ENCODE results near the gene OTOG.

Gene OTOG

GRCh38 chr11:17531636-17532113 lies 15.4 kb upstream of the OTOG start:
- no peak for DNase-seq (ENCODE audit: low read depth, low spot score)
- H3K36me3 ChIP-seq (ENCODE audit: insufficient read depth, low read length) = no peaks in the 10 kb centered on the region
- TF ChIP-seq EZH2 (IDR thresholded peaks at IDR 0.05) = no peak
- TF ChIP-seq POLR2AphosphoS5 (IDR thresholded peaks at IDR 0.05; ENCODE audit: borderline replicate concordance, low read depth, low read length) = no peak
- no peak for TF ChIP-seq FOXP2 (optimal IDR thresholded peaks at IDR 0.05; ENCODE audit: control extremely low read depth, extremely low read length, insufficient read depth)

GRCh38 chr11:17532784-17533183 lies 14.3 kb upstream of the OTOG start:
- Histone ChIP-seq H3K9me3 (ENCODE audit: low read depth, low read length) (no peaks in the 10 kb centered on the region), H3K36me3 (ENCODE audit: insufficient read depth, low read length) (no peaks in the 10 kb centered on the region), H3K4me3 (no peak overlapping the region), H3K9ac (ENCODE audit: insufficient read length) (no peak overlapping the region), H3K27ac (no peak overlapping the region)
- no peak for TF ChIP-seq FOXP2 (optimal IDR thresholded peaks at IDR 0.05; ENCODE audit: control extremely low read depth, extremely low read length, insufficient read depth)
- no peak for TF ChIP-seq POLR2AphosphoS5 (IDR thresholded peaks at IDR 0.05; ENCODE audit: borderline replicate concordance, low read depth, low read length)
- TF ChIP-seq EZH2 (IDR thresholded peaks at IDR 0.05) = no peak
- DNase-seq (ENCODE audit: low read depth, low spot score) = no peak

More at GRCh38 chr11:17531636-17532113, 15.4 kb upstream of the OTOG start:
- no peaks in the 10 kb centered on the region for H3K9me3 ChIP-seq (ENCODE audit: low read depth, low read length)
- no peak overlapping the region for H3K27ac ChIP-seq
- no peak overlapping the region for H3K4me3 ChIP-seq
- H3K9ac ChIP-seq (ENCODE audit: insufficient read length) = no peak overlapping the region

DNA sequence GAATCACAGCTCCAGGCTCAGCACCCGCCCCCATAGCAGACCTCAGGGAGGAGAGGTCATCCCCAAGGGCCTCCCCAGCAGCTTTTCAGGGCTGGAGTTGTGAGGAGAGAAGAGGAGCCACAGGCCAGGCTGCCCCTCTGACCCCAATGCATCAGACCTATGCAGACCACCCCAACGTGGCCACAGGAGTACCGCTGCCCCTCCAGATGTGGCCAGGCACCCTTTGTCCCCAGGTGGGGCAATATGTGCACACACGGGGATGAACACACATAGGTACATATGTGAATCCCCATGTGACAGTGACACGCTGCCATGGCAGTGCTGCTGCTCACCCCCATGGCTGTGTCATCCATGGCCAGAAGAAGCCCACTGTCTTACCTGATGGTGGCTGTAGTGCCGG lies 13.7 kb upstream of the OTOG start:
- Histone ChIP-seq H3K36me3 (ENCODE audit: insufficient read depth, low read length) (no peaks in the 10 kb centered on the region), H3K9ac (ENCODE audit: insufficient read length) (no peak overlapping the region), H3K27ac (no peak overlapping the region), H3K4me3 (no peak overlapping the region), H3K9me3 (ENCODE audit: low read depth, low read length) (no peaks in the 10 kb centered on the region)
- DNase-seq (ENCODE audit: low read depth, low spot score) = no peak
- TF ChIP-seq EZH2 (IDR thresholded peaks at IDR 0.05) (no peak), FOXP2 (optimal IDR thresholded peaks at IDR 0.05; ENCODE audit: control extremely low read depth, extremely low read length, insufficient read depth) (no peak), POLR2AphosphoS5 (IDR thresholded peaks at IDR 0.05; ENCODE audit: borderline replicate concordance, low read depth, low read length) (no peak)

- Histone ChIP-seq H3K9ac (ENCODE audit: insufficient read length) (no peak overlapping the region), H3K27ac (no peak overlapping the region), H3K36me3 (ENCODE audit: insufficient read depth, low read length) (no peaks in the 10 kb centered on the region), H3K4me3 (no peak overlapping the region), H3K9me3 (ENCODE audit: low read depth, low read length) (no peaks in the 10 kb centered on the region)
- DNase-seq (ENCODE audit: low read depth, low spot score) = no peak
- TF ChIP-seq POLR2AphosphoS5 (IDR thresholded peaks at IDR 0.05; ENCODE audit: borderline replicate concordance, low read depth, low read length) (no peak), FOXP2 (optimal IDR thresholded peaks at IDR 0.05; ENCODE audit: control extremely low read depth, extremely low read length, insufficient read depth) (no peak), EZH2 (IDR thresholded peaks at IDR 0.05) (no peak)
These were observed 13.2 kb upstream of the OTOG start for GRCh38 chr11:17533778-17534415.

- Histone ChIP-seq H3K27ac (no peak overlapping the region), H3K36me3 (ENCODE audit: insufficient read depth, low read length) (no peaks in the 10 kb centered on the region), H3K4me3 (no peak overlapping the region), H3K9ac (ENCODE audit: insufficient read length) (no peak overlapping the region), H3K9me3 (ENCODE audit: low read depth, low read length) (no peaks in the 10 kb centered on the region)
- no peak for TF ChIP-seq FOXP2 (optimal IDR thresholded peaks at IDR 0.05; ENCODE audit: control extremely low read depth, extremely low read length, insufficient read depth)
- DNase-seq (ENCODE audit: low read depth, low spot score) = no peak
These were observed 11.6 kb upstream of the OTOG start for GRCh38 chr11:17535488-17535887.

DNA sequence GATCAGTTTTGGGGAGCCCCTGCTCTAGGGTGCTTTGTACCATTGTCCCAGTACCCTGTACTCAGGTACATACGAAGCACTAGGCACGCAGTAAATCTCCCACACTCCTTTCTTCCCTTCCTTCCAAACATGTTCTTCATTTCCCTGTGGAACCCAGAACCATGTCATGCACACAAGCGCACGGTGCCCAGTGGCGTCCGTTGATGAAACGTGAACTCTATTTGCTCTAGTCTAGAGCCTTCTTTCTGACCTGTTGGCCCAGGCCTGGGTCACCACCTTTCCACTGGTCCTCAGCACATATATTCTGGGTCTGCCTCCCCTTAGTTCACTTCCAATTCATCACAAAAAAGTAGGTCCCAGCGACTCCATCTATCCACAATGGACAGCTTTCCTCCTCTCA lies 9.8 kb upstream of the OTOG start:
- no peak for DNase-seq (ENCODE audit: low read depth, low spot score)
- Histone ChIP-seq H3K27ac (no peak overlapping the region), H3K36me3 (ENCODE audit: insufficient read depth, low read length) (no peaks in the 10 kb centered on the region), H3K4me3 (no peak overlapping the region), H3K9ac (ENCODE audit: insufficient read length) (no peak overlapping the region), H3K9me3 (ENCODE audit: low read depth, low read length) (no peaks in the 10 kb centered on the region)
- no peak for TF ChIP-seq POLR2AphosphoS5 (IDR thresholded peaks at IDR 0.05; ENCODE audit: borderline replicate concordance, low read depth, low read length)
- no peak for TF ChIP-seq FOXP2 (optimal IDR thresholded peaks at IDR 0.05; ENCODE audit: control extremely low read depth, extremely low read length, insufficient read depth)
- no peak for TF ChIP-seq EZH2 (IDR thresholded peaks at IDR 0.05)

- no peak overlapping the region for H3K9ac ChIP-seq (ENCODE audit: insufficient read length)
- DNase-seq (ENCODE audit: low read depth, low spot score) = no peak
- H3K27ac ChIP-seq = no peak overlapping the region
- H3K36me3 ChIP-seq (ENCODE audit: insufficient read depth, low read length) = no peaks in the 10 kb centered on the region
- no peaks in the 10 kb centered on the region for H3K9me3 ChIP-seq (ENCODE audit: low read depth, low read length)
- H3K4me3 ChIP-seq = no peak overlapping the region
- TF ChIP-seq FOXP2 (optimal IDR thresholded peaks at IDR 0.05; ENCODE audit: control extremely low read depth, extremely low read length, insufficient read depth) (no peak), POLR2AphosphoS5 (IDR thresholded peaks at IDR 0.05; ENCODE audit: borderline replicate concordance, low read depth, low read length) (no peak), EZH2 (IDR thresholded peaks at IDR 0.05) (no peak)
These were observed 9.0 kb upstream of the OTOG start for GRCh38 chr11:17538054-17538453.

DNA sequence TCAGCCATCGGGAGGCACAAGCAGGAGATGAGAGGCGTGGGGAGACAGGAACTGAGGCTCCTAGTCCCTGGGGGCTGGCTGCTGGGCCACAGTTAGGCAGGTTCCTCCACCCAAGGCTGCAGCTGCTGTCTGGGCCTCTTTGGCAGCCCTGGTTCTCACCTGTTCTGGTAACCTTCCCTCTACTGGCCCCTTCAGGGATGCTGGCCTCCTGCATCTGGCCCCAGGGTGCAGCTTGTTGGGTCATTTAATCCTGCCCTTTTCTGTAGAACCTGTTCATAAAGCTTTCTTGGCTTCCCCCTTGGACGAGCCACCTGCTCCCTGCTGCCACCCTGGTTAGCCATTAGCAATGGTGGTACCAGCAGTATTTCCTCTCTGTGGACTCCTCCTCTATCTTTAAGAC lies 8.3 kb upstream of the OTOG start:
- no peak for DNase-seq (ENCODE audit: low read depth, low spot score)

DNA sequence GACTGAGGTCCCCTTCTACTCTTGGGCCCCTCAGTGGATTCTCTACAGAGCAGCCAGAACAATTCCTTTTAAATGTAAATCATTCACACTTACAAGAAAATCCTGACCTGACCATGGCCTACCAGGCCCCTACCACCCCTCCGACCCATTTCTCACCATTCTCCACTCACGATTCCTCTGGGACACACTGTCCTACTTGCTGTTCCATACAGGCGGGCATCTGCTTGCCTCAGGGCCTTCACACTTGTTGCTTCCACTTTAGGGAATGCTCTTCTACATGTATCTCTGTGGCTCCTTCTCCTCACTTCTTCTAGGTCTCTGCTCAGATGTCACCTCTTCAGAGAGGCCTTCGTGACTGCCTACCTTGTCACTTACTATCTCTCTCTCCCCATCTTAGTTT lies 6.3 kb upstream of the OTOG start:
- no peak overlapping the region for H3K9ac ChIP-seq (ENCODE audit: insufficient read length)
- no peak for TF ChIP-seq EZH2 (IDR thresholded peaks at IDR 0.05)
- no peak for TF ChIP-seq FOXP2 (optimal IDR thresholded peaks at IDR 0.05; ENCODE audit: control extremely low read depth, extremely low read length, insufficient read depth)
- TF ChIP-seq POLR2AphosphoS5 (IDR thresholded peaks at IDR 0.05; ENCODE audit: borderline replicate concordance, low read depth, low read length) = no peak
- H3K9me3 ChIP-seq (ENCODE audit: low read depth, low read length) = no peaks in the 10 kb centered on the region
- no peaks in the 10 kb centered on the region for H3K36me3 ChIP-seq (ENCODE audit: insufficient read depth, low read length)
- no peak overlapping the region for H3K27ac ChIP-seq
- H3K4me3 ChIP-seq = no peak overlapping the region
- DNase-seq (ENCODE audit: low read depth, low spot score) = no peak

More for the DNA sequence above, 8.3 kb upstream of the OTOG start:
- no peaks in the 10 kb centered on the region for H3K9me3 ChIP-seq (ENCODE audit: low read depth, low read length)
- no peak overlapping the region for H3K27ac ChIP-seq
- TF ChIP-seq EZH2 (IDR thresholded peaks at IDR 0.05) (no peak), FOXP2 (optimal IDR thresholded peaks at IDR 0.05; ENCODE audit: control extremely low read depth, extremely low read length, insufficient read depth) (no peak), POLR2AphosphoS5 (IDR thresholded peaks at IDR 0.05; ENCODE audit: borderline replicate concordance, low read depth, low read length) (no peak)
- no peaks in the 10 kb centered on the region for H3K36me3 ChIP-seq (ENCODE audit: insufficient read depth, low read length)
- no peak overlapping the region for H3K9ac ChIP-seq (ENCODE audit: insufficient read length)
- H3K4me3 ChIP-seq = no peak overlapping the region
